NB4 (cell line): ENCODE measurements around the gene ERICH4.

Experiments
- DNase-seq: peaks from one replicate; pipeline ENCODE4 v3.0.0; 2010; ENCODE audit warnings: low read depth
- H3K4me3 ChIP-seq: one replicate; pipeline ENCODE4 v1.5.1; 2011; ENCODE audit warnings: mild to moderate bottlenecking, low read depth, low read length, moderate library complexity
- MAX ChIP-seq: IDR thresholded peaks from 2 replicates; pipeline ENCODE4 v1.6.1; 2011; ENCODE audit warnings: low read depth, low read length
- MYC ChIP-seq: IDR thresholded peaks from 2 replicates; pipeline ENCODE4 v1.6.1; 2011; ENCODE audit warnings: low read depth, low read length
- POLR2A ChIP-seq: IDR thresholded peaks from 2 replicates; pipeline ENCODE4 v1.6.1; 2011; ENCODE audit warnings: mild to moderate bottlenecking; ENCODE audit not compliant: insufficient read length; ENCODE audit errors: extremely low read depth
- TF ChIP-seq, protein P1 (sequence below): IDR thresholded peaks from one replicate; pipeline ENCODE4 v1.5.1; 2012; ENCODE audit warnings: low read depth, low read length

The ERICH4 gene

DNA sequence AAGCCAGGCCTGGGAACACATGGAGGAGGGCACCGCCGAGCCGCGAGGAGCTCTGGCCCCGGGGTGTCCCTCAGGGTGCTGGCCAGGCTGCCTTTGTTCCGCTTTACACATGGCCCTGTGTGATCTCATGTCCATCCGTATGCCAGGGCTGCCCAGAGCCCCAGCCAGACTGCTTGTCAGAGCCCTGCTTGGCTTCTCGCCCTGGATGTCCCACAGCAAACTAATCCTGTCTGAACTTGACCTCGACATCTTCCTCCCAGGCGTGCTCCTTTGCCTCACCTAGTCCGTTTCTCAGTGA is 31.0 kb upstream of the ERICH4 start:
- H3K4me3 ChIP-seq, result no peak overlapping the region
- TF ChIP-seq POLR2A (no peak), MAX (no peak), MYC (no peak)
- TF ChIP-seq, protein P1, sequence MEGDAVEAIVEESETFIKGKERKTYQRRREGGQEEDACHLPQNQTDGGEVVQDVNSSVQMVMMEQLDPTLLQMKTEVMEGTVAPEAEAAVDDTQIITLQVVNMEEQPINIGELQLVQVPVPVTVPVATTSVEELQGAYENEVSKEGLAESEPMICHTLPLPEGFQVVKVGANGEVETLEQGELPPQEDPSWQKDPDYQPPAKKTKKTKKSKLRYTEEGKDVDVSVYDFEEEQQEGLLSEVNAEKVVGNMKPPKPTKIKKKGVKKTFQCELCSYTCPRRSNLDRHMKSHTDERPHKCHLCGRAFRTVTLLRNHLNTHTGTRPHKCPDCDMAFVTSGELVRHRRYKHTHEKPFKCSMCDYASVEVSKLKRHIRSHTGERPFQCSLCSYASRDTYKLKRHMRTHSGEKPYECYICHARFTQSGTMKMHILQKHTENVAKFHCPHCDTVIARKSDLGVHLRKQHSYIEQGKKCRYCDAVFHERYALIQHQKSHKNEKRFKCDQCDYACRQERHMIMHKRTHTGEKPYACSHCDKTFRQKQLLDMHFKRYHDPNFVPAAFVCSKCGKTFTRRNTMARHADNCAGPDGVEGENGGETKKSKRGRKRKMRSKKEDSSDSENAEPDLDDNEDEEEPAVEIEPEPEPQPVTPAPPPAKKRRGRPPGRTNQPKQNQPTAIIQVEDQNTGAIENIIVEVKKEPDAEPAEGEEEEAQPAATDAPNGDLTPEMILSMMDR, result no peak
- no peak for DNase-seq

DNA sequence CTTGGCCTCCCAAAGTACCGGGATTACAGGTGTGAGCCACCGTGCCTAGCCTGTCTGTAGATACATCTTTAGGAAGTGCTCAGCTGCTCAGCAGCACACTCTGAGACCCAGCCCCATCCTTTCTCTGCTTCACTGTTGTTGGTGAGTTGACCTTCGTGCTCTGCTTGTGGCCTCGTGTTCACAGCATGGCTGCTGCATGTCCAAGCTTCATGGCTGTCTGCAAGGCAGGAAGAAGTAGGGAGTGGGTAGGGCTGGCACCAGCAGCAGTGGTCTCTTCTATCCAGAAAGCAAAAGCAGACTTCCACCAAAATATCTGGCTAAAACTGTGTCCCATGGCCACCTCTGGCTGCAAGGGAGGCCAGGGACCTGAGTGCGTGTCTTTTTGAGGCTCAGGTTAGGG is 30.0 kb upstream of the ERICH4 start:
- TF ChIP-seq, protein P1, result no peak
- no peak for TF ChIP-seq POLR2A
- no peak for TF ChIP-seq MAX
- no peak for TF ChIP-seq MYC
- no peak overlapping the region for H3K4me3 ChIP-seq
- DNase-seq, result no peak

- no peak overlapping the region for H3K4me3 ChIP-seq
- TF ChIP-seq MAX (no peak), MYC (no peak), POLR2A (no peak)
- TF ChIP-seq, protein P1, result no peak
- no peak for DNase-seq
Observed at GRCh38 chr19:41413947-41414346, 29.0 kb upstream of the ERICH4 start.

- no peak overlapping the region for H3K4me3 ChIP-seq
- no peak for TF ChIP-seq MYC
- TF ChIP-seq, protein P1, result no peak
- no peak for TF ChIP-seq POLR2A
- no peak for TF ChIP-seq MAX
- DNase-seq, result no peak
Observed at GRCh38 chr19:41414461-41414860, 28.5 kb upstream of the ERICH4 start.

DNA sequence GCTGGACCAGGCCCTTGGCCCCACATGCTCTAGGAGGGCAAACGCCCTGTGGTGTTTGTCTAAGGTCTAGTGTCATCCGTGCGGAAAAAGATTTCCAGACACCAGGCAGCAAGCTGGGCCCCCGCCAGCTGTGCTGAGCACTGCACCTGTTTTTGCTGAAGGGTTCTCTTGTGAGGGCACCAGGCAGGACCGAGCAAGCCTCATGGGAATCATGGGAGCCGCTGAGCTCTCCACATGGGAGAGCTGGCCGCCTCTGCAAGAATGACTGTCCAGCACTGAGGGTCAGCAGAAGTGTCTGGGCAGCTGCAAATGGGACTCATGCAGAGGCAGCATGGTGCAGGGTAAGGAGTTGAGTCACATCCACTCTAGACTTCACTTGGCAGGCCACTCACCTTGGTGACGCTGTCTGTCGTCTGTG is 27.8 kb upstream of the ERICH4 start:
- H3K4me3 ChIP-seq, result no peak overlapping the region
- TF ChIP-seq POLR2A (no peak), MAX (no peak)
- TF ChIP-seq, protein P1, result no peak
- no peak for DNase-seq

DNA sequence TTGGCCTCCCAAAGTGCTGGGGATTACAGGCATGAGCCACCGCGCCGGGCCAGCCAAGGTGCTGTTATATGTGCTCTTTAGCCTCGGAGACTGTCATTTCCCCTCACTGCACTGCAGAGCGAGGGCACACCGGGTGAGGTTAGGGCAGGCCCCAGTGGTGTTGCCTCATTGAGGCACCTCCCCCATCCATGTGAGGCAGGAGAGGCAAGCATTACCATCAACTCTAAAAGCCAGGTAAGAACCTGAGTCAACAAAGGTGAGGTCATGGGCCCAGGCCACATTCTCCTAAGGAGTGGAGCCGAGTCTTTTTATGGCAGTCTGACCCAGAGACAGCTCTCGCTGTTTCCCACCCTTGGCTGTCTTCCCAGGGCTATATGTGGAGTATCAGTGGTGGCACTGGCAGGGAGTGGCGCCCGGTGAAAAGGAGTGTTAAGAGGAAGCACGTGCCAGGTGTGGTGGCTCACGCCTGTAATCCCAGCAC is 26.7 kb upstream of the ERICH4 start:
- no peak for TF ChIP-seq MYC
- TF ChIP-seq, protein P1, result no peak
- TF ChIP-seq POLR2A, result no peak
- no peak for TF ChIP-seq MAX
- H3K4me3 ChIP-seq, result no peak overlapping the region
- DNase-seq, result peak; percentile 44
